Left ventricle myocardium superior (tissue), 1 donor: ENCODE results near the gene LRRC45. TPM values are rescaled to one million over a fixed set of nuclear protein-coding genes. Genes with fewer than 3 reads are reported as not detected.
A peak's percentile ranks its signal among the peaks of the same experiment; 100 is the strongest.

Source experiments
- ATAC-seq: fragments of 200-7000 bp; cut with Tn5 transposase; one replicate; pipeline ENCODE4 v1.9.1; 2020; ENCODE audit warnings: mild to moderate bottlenecking, moderate library complexity
- DNase-seq: peaks from one replicate; pipeline ENCODE4 v3.0.0-alpha.2; 2020
- intact Hi-C: fragments of 100-400 bp; cut with micrococcal nuclease; formaldehyde crosslinking; loops from one replicate; pipeline ENCODE4 v1.11.0; 2022
- total RNA-seq: library from RNA; stranded (reverse); fragmentation: NEBNext Ultra II Directional; extraction: Animal tissue kit (Norgen Biotek cat#: 25700); gene quantifications from one replicate; pipeline ENCODE4 v1.2.1, GENCODE V29; 2021
- donor health status: DM: no; HTN: yes; CAD: no; lungs with severe emphysema.

Gene LRRC45
- total RNA-seq, 1 donor from 2014 or later, result 6.3 TPM

DNA sequence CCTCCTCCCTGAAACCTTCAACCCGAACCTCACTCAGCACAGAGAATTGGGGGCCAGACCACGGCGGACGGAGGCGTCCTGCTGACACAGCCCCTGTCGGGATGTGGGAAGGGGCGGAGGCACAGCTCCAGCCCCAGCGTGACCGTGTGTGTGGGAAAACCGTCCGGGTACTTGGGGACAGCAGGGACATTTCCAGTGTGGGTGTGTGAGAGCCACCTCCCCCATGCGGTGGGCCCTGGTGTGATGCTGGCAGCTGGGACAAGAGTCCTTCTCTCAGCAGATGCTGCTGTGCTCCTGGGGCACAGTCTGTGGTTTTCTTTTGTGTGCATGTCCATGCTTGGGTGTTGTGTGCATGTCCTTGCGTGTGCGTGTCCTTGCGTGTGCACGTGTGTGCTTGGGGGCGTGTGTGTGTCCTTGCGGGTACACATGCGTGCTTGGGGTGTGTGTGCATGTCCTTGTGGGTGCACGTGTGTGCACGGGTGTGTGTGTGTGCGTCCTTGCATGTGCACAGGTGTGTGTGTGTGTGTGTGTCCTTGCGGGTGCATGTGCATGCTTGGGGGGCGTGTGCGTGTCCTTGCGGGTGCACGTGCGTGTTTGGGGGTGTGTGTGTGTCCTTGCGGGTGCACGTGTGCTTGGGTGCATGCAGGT, 17.3 kb upstream of the LRRC45 start:
- DNase-seq (no peak), ATAC-seq (no peak)
- intact Hi-C loops, result no loop called here

DNA sequence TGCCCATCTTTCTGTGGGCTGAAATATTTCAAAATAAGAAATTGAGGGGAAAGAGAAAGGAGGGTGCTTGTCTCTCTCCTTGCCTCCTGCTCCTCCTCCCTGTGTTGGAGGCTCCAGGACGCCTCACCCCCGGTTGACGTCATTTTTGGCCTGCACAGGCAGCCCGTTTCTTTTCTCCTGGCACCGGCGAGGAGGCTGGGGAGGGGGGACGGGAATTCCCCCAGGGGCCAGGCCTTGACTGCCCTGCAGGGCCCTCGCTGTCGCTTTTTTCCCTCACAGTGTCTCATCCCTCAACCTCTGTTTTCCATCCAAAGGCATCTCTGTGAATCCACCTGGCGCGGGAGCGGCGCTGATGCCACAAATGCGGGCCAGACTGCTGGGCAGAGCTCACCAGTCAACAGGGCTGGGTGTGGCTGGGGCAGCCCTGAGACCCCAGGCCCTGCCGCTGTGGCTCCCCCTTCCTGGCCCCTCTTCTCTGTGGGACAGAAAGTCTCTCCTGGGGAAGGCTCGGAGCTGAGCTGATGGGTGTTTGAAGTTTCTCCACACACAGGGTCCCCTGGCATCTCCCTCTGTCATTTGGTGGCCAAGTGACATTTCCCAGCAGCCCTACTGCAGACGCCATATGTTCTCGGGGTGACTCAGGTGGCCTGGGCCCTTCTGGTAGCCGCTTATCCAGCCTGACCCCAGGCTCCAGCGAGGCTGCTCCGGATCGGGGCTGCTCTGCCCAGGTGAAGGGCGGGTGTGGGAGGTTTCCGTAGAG, 16.5 kb upstream of the LRRC45 start:
- intact Hi-C loops, result no loop called here
- peak; percentile 54 for ATAC-seq
- no peak for DNase-seq

DNA sequence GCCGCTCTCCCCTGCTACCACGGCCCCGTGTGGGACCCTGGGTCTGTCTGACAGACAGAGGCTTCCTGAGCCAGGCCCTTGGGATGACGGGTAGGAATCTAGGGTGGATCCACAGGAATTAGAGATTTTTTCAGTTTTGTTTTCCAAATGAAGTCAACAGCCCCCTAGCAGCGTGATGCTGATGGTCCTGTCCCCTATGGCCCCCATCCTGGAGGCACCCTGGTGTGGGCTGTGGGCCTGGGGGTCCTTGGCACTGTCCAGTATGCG, 15.9 kb upstream of the LRRC45 start:
- intact Hi-C loops, result no loop called here

DNA sequence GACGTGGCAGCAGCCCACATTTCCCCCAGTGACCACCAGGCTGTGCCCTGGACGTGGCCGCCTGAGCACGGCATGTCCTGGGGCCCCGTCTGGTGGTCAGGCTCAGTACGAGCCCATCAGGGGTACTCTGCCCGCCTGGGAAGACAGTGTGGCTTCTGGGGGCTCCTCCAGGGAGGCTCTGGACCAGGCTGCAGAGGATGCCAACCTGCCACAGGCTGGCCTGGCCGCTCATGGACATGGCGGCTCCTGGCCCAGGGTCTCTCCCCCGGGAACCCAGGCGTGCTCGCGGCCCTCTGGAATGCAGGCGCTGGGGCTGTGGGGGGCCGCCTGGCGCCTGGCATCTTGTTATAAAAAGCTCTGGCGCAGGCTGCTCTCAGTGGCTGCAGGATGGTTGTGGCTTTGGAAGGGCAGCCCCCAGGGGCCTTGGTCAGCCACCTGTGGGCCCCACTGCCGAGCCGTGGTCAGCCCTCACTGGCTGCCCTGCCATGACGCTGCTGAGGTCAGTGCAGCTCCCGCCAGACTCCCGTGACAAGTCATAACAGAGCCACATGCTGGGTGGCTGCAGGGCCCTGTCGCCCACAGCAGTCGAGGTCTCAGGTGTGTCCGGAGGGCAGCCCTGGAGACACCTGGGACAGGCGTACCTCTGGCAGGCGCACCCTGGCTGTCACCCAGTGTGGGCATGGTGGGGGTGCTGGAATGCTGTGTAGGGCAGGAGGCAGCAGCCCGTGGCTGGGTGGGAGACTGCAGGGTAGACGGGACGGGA, 15.4 kb upstream of the LRRC45 start:
- DNase-seq (no peak), ATAC-seq (no peak)
- intact Hi-C loops, result no loop called here

More for the DNA sequence above, 15.9 kb upstream of the LRRC45 start:
- ATAC-seq, result no peak
- DNase-seq, result no peak

DNA sequence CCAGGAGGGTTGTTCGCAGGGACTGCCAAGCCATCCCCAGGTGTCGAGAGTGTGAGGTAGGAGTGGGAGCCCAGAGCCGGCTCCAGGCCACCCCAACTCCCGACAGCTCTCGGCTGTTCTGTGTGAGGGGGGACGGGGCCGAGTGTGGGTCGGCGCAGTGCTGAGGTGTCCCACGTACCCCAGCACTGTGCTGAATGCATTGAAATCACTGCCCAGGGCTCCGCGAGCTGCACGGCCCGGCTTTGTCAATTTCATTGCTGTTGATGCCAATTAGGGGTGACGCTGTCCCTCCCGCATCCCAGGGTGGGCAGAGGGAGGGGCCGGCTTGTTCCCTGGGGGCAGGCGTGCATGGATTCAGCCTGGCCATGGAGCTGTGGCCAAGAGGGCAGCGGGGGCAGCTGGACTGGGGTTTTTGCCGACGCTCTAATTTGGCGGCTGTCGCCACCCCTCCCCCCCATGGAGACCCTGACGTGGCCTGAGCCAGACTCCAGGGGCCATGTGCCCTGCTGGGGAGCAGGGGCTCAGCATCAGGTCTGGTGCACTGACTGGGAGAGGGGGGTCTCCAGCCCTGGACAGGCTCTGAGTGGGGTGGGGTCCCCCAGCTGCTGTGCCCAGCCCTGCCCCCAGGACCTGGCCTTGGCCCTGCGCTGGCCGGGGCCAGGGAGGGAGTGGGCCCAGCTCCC, 14.7 kb upstream of the LRRC45 start:
- intact Hi-C loops, result no loop called here
- DNase-seq, result no peak
- no peak for ATAC-seq

DNA sequence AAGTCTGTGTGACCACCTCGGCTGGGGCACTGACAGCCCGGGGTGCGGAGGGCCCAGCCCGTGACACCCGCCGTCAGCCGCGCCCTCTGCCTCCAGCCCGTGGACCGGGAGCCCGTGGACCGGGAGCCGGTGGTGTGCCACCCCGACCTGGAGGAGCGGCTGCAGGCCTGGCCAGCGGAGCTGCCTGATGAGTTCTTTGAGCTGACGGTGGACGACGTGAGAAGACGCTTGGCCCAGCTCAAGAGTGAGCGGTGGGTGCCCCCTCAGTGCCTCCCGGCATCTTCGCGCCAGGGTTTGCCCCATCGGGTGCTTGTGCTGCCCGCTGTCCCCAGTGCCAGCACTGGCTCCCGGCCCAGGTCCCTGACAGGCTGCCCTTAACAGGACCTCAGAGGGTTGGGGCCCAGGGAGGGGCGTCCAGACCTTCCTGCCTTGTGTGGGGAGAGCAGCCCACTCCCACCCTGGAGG, 14.1 kb upstream of the LRRC45 start:
- peak; percentile 77 for DNase-seq

DNA sequence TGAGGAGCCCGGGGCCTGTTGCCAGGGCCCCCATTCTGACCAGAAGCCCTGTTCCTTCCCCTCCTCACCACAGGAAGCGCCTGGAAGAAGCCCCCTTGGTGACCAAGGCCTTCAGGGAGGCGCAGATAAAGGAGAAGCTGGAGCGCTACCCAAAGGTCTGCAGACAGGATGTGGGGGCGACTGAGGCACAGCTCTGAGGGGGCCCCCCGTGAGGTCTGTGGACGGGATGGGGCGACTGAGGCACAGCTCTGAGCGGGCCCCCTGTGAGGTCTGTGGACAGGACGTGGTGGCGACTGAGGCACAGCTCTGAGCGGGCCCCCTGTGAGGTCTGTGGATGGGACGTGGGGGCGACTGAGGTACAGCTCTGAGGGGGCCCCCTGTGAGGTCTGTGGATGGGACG, 13.7 kb upstream of the LRRC45 start:
- ATAC-seq (no peak), DNase-seq (no peak)
- intact Hi-C loops, result no loop called here

More for the DNA sequence above, 14.1 kb upstream of the LRRC45 start:
- intact Hi-C loops, result no loop called here
- peak; percentile 9 for ATAC-seq

DNA sequence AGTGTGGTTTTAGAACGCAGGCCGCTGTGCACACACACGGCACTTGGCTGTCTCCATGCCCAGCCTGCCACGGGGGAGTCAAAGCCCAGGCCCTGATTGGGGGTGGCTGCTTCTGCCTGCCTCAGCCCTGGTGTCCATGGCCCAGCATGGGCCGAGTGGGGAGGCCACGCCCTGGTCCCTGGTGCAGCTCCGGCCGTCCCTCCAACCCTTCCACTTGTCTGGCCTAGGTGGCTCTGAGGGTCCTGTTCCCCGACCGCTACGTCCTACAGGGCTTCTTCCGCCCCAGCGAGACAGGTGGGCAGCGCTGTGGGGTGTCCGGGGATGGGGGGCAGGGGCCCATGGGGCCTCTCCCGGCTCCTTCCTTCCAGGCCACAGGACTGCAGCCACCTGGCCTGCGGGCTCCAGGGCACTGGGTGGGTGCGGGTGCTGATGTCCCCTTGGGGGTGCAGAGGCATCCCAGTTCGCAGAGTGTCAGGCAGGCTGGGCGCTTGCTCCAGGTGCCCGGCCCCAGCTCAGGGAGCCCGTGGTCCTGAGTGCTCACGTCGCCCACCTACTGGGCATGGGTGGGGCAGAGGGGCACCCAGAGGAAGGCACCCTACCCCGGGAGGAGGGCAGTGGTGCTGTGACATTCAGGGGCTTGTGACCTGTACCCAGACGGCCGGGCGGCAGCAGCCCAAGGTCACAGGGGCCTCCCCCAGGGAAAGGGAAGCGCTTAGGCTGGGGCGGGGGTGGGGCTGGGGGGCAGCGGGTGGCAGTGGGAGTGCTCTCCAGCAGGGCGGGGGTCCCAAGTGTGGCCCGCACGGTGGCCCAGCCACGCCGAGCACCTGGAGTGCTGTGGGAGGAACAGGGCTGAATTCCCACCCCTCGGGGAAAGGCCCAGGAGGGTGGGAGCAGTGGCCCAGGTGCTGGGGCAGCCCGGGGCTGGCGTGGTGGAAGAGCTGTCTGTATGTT, 12.3 kb upstream of the LRRC45 start:
- intact Hi-C loops, result no loop called here
- ATAC-seq, result no peak
- no peak for DNase-seq

DNA sequence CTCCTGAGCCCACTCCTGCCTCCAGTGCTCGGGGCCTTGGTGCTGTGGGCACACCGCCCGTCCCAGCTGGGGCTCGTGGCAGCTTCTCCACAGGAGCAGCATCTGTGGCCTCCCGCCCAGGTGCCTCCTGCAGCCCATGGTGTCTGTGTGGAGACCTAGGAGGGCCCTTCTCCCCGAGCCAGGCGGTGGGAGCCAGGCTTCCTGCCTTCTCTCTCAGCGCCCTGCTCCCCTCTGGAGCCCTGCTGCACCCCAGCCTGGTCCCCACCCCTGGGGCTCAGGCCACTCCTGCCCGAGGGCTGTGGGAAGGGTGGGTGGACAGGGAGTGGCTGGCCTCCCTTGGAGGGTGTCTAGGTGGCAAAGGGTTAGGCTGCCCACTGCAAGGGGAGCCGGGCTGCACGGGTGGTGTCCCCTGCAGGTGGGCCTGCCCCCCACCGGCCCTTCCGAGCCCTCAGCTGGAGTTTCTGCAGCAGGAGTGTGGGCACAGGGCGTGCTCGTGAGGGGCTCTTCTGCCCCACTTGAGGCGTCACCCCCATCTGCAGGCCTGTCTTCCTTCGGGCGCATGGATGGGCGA, 11.4 kb upstream of the LRRC45 start:
- intact Hi-C loops, result no loop called here
- ATAC-seq (no peak), DNase-seq (no peak)

DNA sequence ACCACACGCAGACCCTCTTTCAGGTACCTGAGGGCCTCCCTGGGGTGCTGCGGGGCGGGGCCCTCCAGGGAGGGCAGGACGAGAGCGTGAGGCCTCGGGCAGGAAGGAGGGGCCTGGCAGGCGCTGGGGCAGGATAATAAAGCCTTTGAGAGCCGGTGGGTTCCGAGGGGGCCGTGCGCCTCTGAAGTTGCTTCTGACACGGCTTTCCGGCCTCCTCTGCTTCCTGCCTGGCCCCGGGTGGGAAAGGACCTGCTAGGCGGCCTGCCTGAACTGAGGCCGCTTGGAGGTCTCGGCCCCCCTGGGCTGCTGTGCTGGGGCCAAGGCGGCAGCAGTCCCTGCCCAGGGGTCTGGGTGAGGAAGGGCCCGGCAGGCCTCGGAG, 10.9 kb upstream of the LRRC45 start:
- ATAC-seq, result no peak
- no peak for DNase-seq
- intact Hi-C loops, result no loop called here

DNA sequence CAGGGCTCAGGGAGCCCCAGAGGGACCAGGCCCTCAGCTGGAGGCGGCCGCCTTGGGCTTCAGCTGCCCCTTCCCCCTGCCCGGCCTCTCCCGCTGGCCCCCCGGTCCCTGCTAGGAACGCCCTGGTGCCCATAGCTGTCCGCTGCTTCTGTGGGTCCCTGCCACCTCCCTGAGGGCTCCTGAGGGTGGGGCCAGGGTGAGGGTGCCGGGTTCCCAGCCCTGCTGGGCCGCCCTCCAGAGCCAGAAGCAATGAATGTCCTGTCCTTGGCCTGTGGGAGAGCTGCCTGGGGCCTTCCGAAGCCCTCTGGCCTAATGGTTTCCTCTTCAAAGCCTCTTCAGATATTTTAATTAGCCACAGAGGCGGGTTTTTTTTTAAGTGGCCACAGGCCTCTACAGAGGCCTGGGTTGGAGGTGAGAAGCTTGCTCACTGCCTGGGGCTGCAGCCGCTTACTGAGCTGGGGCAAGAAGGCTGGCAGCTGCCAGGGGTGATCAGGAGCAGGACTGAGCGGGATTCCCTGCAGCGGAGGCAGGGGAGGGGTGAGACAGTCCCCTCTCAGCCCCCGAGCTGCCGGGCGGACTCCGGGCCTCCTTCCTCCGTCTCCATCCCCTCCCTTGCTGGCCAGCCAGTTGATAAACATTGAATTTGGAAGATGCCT, 10.3 kb upstream of the LRRC45 start:
- peak; percentile 65 for ATAC-seq
- peak; percentile 74 for DNase-seq
- intact Hi-C loops, result no loop called here

DNA sequence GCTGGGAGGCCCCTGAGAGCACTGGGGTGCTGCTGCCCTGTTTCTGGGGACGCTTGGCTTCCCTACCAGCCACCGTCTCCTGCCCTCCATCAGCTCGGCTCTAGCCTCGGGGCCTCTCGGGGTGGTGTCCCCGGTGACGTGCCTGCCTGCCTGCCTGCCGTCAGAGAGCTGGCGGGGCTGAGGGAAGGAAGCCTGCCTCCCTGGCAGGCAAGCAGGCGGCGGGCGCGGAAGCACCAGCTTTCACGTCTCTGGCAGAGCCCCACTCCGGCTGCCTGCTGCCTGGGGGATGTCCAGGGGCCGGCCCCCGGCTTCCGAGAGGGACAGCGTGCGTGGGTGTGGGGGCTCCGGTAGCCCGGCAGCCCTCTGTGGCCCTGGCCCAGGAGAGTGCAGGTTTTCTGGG, 9.8 kb upstream of the LRRC45 start:
- DNase-seq (peak; percentile 74), ATAC-seq (peak; percentile 65)
- intact Hi-C loops, result no loop called here

DNA sequence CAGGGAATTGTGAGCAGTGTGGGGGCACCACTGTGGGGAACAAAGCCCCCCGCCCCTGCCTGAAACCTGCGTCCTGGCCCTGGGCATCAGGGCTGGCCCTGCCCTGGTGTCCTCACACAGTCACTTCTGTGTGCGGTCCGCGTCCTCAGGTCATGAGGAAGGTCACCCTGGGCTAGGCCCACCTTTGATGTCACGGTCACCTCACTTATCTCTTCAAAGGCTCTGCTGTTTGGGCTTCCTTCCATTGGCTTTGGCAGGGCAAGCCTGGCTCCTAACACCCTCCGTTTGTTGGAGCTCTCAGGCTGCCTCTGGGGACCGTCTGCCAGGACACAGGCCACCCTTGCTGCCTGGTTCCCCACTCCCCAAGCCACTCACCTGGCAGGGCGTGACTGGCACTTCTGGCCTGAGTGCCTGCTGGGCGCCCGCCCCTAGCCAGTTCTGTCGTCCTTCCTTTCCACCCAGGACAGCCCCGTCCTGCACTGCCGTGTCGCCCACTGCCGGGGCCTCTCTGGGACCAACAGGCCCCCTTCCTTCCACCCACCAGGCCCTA, 9.3 kb upstream of the LRRC45 start:
- intact Hi-C loops, result no loop called here
- ATAC-seq (peak; percentile 73), DNase-seq (peak; percentile 73)

DNA sequence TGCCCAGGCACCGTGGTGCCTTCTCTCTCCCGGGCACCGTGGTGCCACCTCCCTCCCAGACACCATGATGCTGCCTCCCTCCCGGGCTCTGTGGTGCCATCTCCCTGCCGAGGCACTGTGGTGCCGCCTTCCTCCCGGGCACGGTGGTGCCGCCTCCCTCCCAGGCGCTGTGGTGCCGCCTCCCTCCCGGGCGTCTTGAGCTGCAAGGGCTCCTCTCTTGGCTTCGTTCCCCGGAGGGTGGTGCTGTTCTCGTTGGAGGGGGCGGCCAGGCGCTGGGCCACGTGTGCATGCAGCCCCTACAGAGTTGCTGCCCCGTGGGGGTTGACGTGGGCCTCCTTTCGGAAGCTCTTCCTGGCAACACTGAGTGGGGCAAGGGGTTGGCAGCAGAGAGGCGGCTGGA, 8.7 kb upstream of the LRRC45 start:
- no peak for DNase-seq
- ATAC-seq, result peak; percentile 3
- intact Hi-C loops, result no loop called here

DNA sequence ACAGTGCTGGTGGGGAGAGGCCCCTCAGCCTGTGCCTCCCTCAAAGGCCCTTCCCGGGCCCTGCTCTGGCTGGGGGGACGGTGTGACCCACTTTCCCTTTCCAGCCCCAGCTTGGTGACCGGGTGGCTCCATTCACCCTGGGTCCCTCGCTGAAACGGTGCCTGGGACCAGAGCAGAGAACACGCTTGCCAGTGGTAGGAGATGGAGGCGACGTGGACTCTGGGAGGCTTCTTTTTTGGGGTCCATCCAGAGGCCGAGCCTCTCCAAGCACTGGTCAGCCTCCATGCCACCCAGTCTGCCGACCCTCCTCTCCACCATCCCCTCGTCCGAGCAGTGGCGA, 8.2 kb upstream of the LRRC45 start:
- no peak for DNase-seq
- no peak for ATAC-seq
- intact Hi-C loops, result no loop called here

DNA sequence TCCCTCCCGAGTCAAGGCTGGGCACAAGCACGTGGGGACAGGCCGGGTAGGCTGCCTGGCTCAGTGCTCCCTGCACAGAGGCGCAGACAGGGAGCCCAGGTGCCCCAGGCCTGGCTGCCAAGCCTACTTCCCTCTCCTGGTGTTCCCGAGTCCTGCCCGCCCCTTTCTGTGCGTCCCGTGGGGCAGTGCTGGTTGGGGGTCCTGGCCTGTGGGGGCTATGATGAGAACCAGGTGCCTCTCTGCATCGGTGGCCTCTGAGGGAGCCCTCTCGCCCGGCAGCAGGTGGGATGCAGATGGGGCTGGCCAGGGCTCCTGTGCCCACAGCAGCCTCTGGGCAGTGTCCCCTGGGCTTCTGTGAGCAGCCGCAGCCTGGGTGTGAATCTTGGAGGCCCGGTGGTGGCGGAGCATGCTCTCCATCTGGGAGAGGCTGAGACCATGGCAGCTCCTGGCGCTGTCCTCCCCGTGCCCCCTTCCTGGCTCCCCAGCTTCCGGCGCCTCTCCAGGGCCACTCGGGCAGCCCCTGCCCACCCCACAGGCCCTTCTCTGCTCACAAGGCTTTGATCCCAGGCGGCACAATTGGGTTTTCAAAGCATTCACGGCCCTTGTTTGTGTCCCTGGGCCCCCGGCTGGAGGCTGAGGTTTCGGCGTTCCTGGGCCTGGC, 7.7 kb upstream of the LRRC45 start:
- intact Hi-C loops, result no loop called here
- ATAC-seq (no peak), DNase-seq (no peak)
